Upper lobe of left lung (tissue), 6 donors: ENCODE measurements around the gene BCAT1. TPM values are rescaled to one million over a fixed set of nuclear protein-coding genes. Genes with fewer than 3 reads are reported as not detected.

Experiments used
- ATAC-seq, 2 donors: fragments of 200-7000 bp; cut with Tn5 transposase; one replicate each; pipeline ENCODE4 v1.9.1; 2022; ENCODE audit warnings: mild to moderate bottlenecking in 2 of 2, moderate library complexity in 2 of 2; ENCODE audit not compliant: low FRiP score in 2 of 2
- DNase-seq, 2 donors: peaks; one replicate each; pipeline ENCODE4 v3.0.0-alpha.2; 2019 to 2020
- H3K27ac ChIP-seq, 4 donors: fragments of 200-600 bp; sonication (generic); one replicate each; pipeline ENCODE4 v1.5.1; 2016 to 2019
- H3K27me3 ChIP-seq, 4 donors: fragments of 200-600 bp; sonication (generic); one replicate each; pipeline ENCODE4 v1.5.1; 2017 to 2019
- H3K36me3 ChIP-seq, 4 donors: fragments of 200-600 bp; sonication (generic); one replicate each; pipeline ENCODE4 v1.5.1; 2016 to 2019
- H3K4me1 ChIP-seq, 4 donors: fragments of 200-600 bp; sonication (generic); one replicate each; pipeline ENCODE4 v1.5.1; 2018 to 2019
- H3K4me3 ChIP-seq, 4 donors: fragments of 200-600 bp; sonication (generic); one replicate each; pipeline ENCODE4 v1.5.1; 2017 to 2019; ENCODE audit warnings: mild to moderate bottlenecking in 2 of 4, moderate library complexity in 1 of 4
- H3K9me3 ChIP-seq, 4 donors: fragments of 200-600 bp; sonication (generic); one replicate each; pipeline ENCODE4 v1.5.1; 2018 to 2019
- CTCF ChIP-seq, 6 experiments: fragments of 450-650 bp in 4 of 6; fragments of 200-600 bp in 2 of 6; sonication (generic) in 2 of 6; IDR thresholded peaks; one replicate each; pipeline ENCODE4 v1.5.1; 2016 to 2019; ENCODE audit warnings: antibody characterized with exemption in 6 of 6
- EP300 ChIP-seq, 4 donors: sonication (generic); formaldehyde crosslinking; IDR thresholded peaks; one replicate each; pipeline ENCODE4 v1.5.1; 2017; ENCODE audit warnings: antibody characterized with exemption in 4 of 4, control low read depth in 2 of 4
- POLR2A ChIP-seq, 4 donors: fragments of 450-650 bp; IDR thresholded peaks; one replicate each; pipeline ENCODE4 v1.5.1; 2016 to 2017; ENCODE audit warnings: antibody characterized with exemption in 4 of 4, mild to moderate bottlenecking in 2 of 4
- POLR2AphosphoS5 ChIP-seq, 2 donors: sonication (generic); formaldehyde crosslinking; IDR thresholded peaks; one replicate each; pipeline ENCODE4 v1.5.1; 2017; ENCODE audit warnings: antibody characterized with exemption in 2 of 2
- WGBS, 2 donors: methylation state at CpG; one replicate each; pipeline ENCODE4 v1.1.5; 2017 to 2018; 5-methylcytosine and 5-hydroxymethylcytosine counted together
- total RNA-seq, 6 donors: library from RNA; depleted of rRNA in 4 of 6; stranded (reverse); fragments of >200 nt in 4 of 6; gene quantifications; one replicate each; pipeline versions ENCODE4 v1.1.0 to v1.2.1, GENCODE V29; 2016 to 2021
- donor health status: DM: no; HTN: no; CAD: no; lungs with moderate emphysema.
- donor health status: DM: no; HTN: yes; CAD: no; lungs with severe emphysema.

BCAT1 gene
- total RNA-seq, 6 donors from 2014 or later = 52.7 to 145 (median 72.7) TPM

- no peaks in the 10 kb centered on the region for H3K9me3 ChIP-seq
- 68 to 85% methylated on average over 1 of the region's 1 CpG for WGBS, 2 donors
- no peak for ATAC-seq
- peaks cover 17 to 24% (median 19%) of the 10 kb centered on the region in 4 donors for H3K4me1 ChIP-seq
- no peak overlapping the region for H3K27ac ChIP-seq
- no peak overlapping the region for H3K4me3 ChIP-seq
- DNase-seq = no peak
- H3K27me3 ChIP-seq = no peaks in the 10 kb centered on the region
- H3K36me3 ChIP-seq = peaks cover 0 to 9% (median 3%) of the 10 kb centered on the region in 4 donors
- TF ChIP-seq CTCF (IDR thresholded peaks at IDR 0.05) (no peak), POLR2A (IDR thresholded peaks at IDR 0.05) (no peak), EP300 (IDR thresholded peaks at IDR 0.05) (no peak), POLR2AphosphoS5 (IDR thresholded peaks at IDR 0.05) (no peak)
Observed at GRCh38 chr12:24840046-24840800, 108.7 kb downstream of the BCAT1 start.

- TF ChIP-seq POLR2AphosphoS5 (IDR thresholded peaks at IDR 0.05) = no peak
- TF ChIP-seq POLR2A (IDR thresholded peaks at IDR 0.05) = no peak
- no peak for TF ChIP-seq EP300 (IDR thresholded peaks at IDR 0.05)
- no peak for TF ChIP-seq CTCF (IDR thresholded peaks at IDR 0.05)
- 83 to 93% methylated on average over 13 of the region's 13 CpGs for WGBS, 2 donors
- Histone ChIP-seq H3K36me3 (peaks cover 0 to 9% (median 3%) of the 10 kb centered on the region in 4 donors), H3K4me3 (no peak overlapping the region), H3K9me3 (no peaks in the 10 kb centered on the region), H3K27me3 (no peaks in the 10 kb centered on the region), H3K27ac (peak overlapping the region in 2 of 4 donors; percentile 34 to 52), H3K4me1 (peaks cover 17 to 24% (median 19%) of the 10 kb centered on the region in 4 donors)
- ATAC-seq = peak; percentile 9 to 39
- DNase-seq = no peak
Observed at GRCh38 chr12:24839268-24839791, 109.6 kb downstream of the BCAT1 start.

GRCh38 chr12:24838531-24838950 is 110.4 kb downstream of the BCAT1 start:
- H3K36me3 ChIP-seq = peaks cover 0 to 9% (median 3%) of the 10 kb centered on the region in 4 donors
- WGBS, 2 donors = 52 to 57% methylated on average over 2 of the region's 2 CpGs
- peak overlapping the region in 2 of 4 donors; percentile 19 to 52 for H3K27ac ChIP-seq
- peak; percentile 74 to 94 for ATAC-seq
- H3K9me3 ChIP-seq = no peaks in the 10 kb centered on the region
- H3K27me3 ChIP-seq = no peaks in the 10 kb centered on the region
- H3K4me1 ChIP-seq = peaks cover 17 to 24% (median 19%) of the 10 kb centered on the region in 4 donors
- no peak overlapping the region for H3K4me3 ChIP-seq
- TF ChIP-seq POLR2AphosphoS5 (IDR thresholded peaks at IDR 0.05) (peak; percentile 72 to 80), CTCF (IDR thresholded peaks at IDR 0.05) (no peak), EP300 (IDR thresholded peaks at IDR 0.05) (peak in 1 of 4 donors; percentile 79), POLR2A (IDR thresholded peaks at IDR 0.05) (no peak)
- peak in 1 of 2 donors; percentile 37 for DNase-seq

- 90 to 93% methylated on average over 2 of the region's 2 CpGs for WGBS, 2 donors
Observed at GRCh38 chr12:24835377-24835776, 113.5 kb downstream of the BCAT1 start.

More at GRCh38 chr12:24835377-24835776, 113.5 kb downstream of the BCAT1 start:
- Histone ChIP-seq H3K4me3 (no peak overlapping the region), H3K27me3 (no peaks in the 10 kb centered on the region), H3K27ac (no peak overlapping the region), H3K9me3 (no peaks in the 10 kb centered on the region), H3K4me1 (peaks cover 17 to 24% (median 19%) of the 10 kb centered on the region in 4 donors), H3K36me3 (no peaks in the 10 kb centered on the region)
- TF ChIP-seq POLR2A (IDR thresholded peaks at IDR 0.05) (no peak), EP300 (IDR thresholded peaks at IDR 0.05) (no peak), CTCF (IDR thresholded peaks at IDR 0.05) (no peak), POLR2AphosphoS5 (IDR thresholded peaks at IDR 0.05) (no peak)
- DNase-seq (no peak), ATAC-seq (no peak)
